ENCODE measurements around the gene SPIRE1.
"Not testable (repeated sequence)": the region's sequence is repeated elsewhere in the genome, so short reads cannot be mapped to it uniquely, and the experiment has no call there.

Gene SPIRE1

GRCh38 chr18:12485479-12486105 is 172.3 kb downstream of the SPIRE1 start:
- no peak for DNase-seq (ENCODE audit: low read depth in 2 of 2)

- not testable (repeated sequence) for DNase-seq (ENCODE audit: low read depth in 2 of 2)
Measured at GRCh38 chr18:12481915-12482314, 176.0 kb downstream of the SPIRE1 start.

GRCh38 chr18:12479982-12480381 is 177.9 kb downstream of the SPIRE1 start:
- no peak for DNase-seq (ENCODE audit: low read depth in 2 of 2)

- DNase-seq (ENCODE audit: low read depth in 2 of 2): no peak
Measured at GRCh38 chr18:12479536-12479935, 178.4 kb downstream of the SPIRE1 start.

GRCh38 chr18:12478269-12479047 is 179.4 kb downstream of the SPIRE1 start:
- no peak for DNase-seq (ENCODE audit: low read depth in 2 of 2)

GRCh38 chr18:12477606-12478005 is 180.3 kb downstream of the SPIRE1 start:
- no peak for DNase-seq (ENCODE audit: low read depth in 2 of 2)

- DNase-seq (ENCODE audit: low read depth in 2 of 2): no peak
Measured at GRCh38 chr18:12476955-12477354, 181.0 kb downstream of the SPIRE1 start.

- DNase-seq (ENCODE audit: low read depth in 2 of 2): no peak
Measured at GRCh38 chr18:12474876-12475275, 183.0 kb downstream of the SPIRE1 start.

- no peak for DNase-seq (ENCODE audit: low read depth in 2 of 2)
Measured at GRCh38 chr18:12474146-12474545, 183.8 kb downstream of the SPIRE1 start.

- no peak for DNase-seq (ENCODE audit: low read depth in 2 of 2)
Measured at GRCh38 chr18:12470382-12471075, 187.4 kb downstream of the SPIRE1 start.

GRCh38 chr18:12468445-12468844 is 189.5 kb downstream of the SPIRE1 start:
- DNase-seq (ENCODE audit: low read depth in 2 of 2): no peak

GRCh38 chr18:12464731-12465130 is 193.2 kb downstream of the SPIRE1 start:
- no peak for DNase-seq (ENCODE audit: low read depth in 2 of 2)

- DNase-seq (ENCODE audit: low read depth in 2 of 2): no peak
Measured at GRCh38 chr18:12463191-12463590, 194.7 kb downstream of the SPIRE1 start.

- DNase-seq (ENCODE audit: low read depth in 2 of 2): no peak
Measured at GRCh38 chr18:12462242-12462641, 195.7 kb downstream of the SPIRE1 start.

GRCh38 chr18:12461326-12461725 is 196.6 kb downstream of the SPIRE1 start:
- no peak for DNase-seq (ENCODE audit: low read depth in 2 of 2)

- no peak for DNase-seq (ENCODE audit: low read depth in 2 of 2)
Measured at GRCh38 chr18:12460874-12461273, 197.0 kb downstream of the SPIRE1 start.

GRCh38 chr18:12458771-12459170 is 199.1 kb downstream of the SPIRE1 start:
- DNase-seq (ENCODE audit: low read depth in 2 of 2): no peak

GRCh38 chr18:12456441-12456840 is 201.5 kb downstream of the SPIRE1 start:
- DNase-seq (ENCODE audit: low read depth in 2 of 2): no peak

GRCh38 chr18:12455496-12455895 is 202.4 kb downstream of the SPIRE1 start:
- no peak for DNase-seq (ENCODE audit: low read depth in 2 of 2)

- DNase-seq (ENCODE audit: low read depth in 2 of 2): no peak
Measured at GRCh38 chr18:12452784-12453183, 205.1 kb downstream of the SPIRE1 start.

- DNase-seq (ENCODE audit: low read depth in 2 of 2): no peak
Measured at GRCh38 chr18:12451428-12451827, 206.5 kb downstream of the SPIRE1 start.

GRCh38 chr18:12449051-12449785 is 208.7 kb downstream of the SPIRE1 start:
- DNase-seq (ENCODE audit: low read depth in 2 of 2): no peak
